Liver (tissue), 3 donors: Measurements from ENCODE around the gene KCNA2.

Source experiments
- CTCF ChIP-seq: fragments of 150-350 bp; IDR thresholded peaks from 2 replicates; pipeline ENCODE4 v1.5.1; 2017; ENCODE audit warnings: improper control_type of control experiment, low read depth, low read length; ENCODE audit not compliant: missing input control
- EGR1 ChIP-seq, 2 donors: IDR thresholded peaks; 2 replicates each; pipeline ENCODE4 v1.6.1; 2016 to 2018; ENCODE audit warnings: antibody characterized with exemption in 2 of 2, low read depth in 2 of 2
- GABPA ChIP-seq, 2 donors: IDR thresholded peaks in 1 of 2; conservative IDR thresholded peaks in 1 of 2; 2 replicates each; pipeline ENCODE4 v1.6.1; 2016; ENCODE audit warnings: antibody characterized with exemption in 2 of 2, mild to moderate bottlenecking in 1 of 2, moderate library complexity in 1 of 2
- MAX ChIP-seq: IDR thresholded peaks from 2 replicates; pipeline ENCODE4 v1.6.1; 2016; ENCODE audit warnings: antibody characterized with exemption
- SP1 ChIP-seq: IDR thresholded peaks from 2 replicates; pipeline ENCODE4 v1.6.1; 2018; ENCODE audit warnings: antibody characterized with exemption, mild to moderate bottlenecking
- donor health status: healthy.
- donor health status: healthy.

GRCh38 chr1:110572751-110573150 is 33.4 kb downstream of the KCNA2 start:
- TF ChIP-seq CTCF: no peak
- TF ChIP-seq EGR1 (IDR thresholded peaks at IDR 0.05; ENCODE audit: low read depth in 2 of 2): no peak
- TF ChIP-seq MAX: no peak
- no peak for TF ChIP-seq SP1
- no peak for TF ChIP-seq GABPA (IDR thresholded peaks at IDR 0.05 in 1 of 2, conservative IDR thresholded peaks at IDR 0.05 in 1 of 2)
